Colonic mucosa (tissue), 4 donors: ENCODE data around the gene MYDGF. TPM values are rescaled to one million over a fixed set of nuclear protein-coding genes. Genes with fewer than 3 reads are reported as not detected.

Experiments
- DNase-seq: peaks from one replicate; pipeline ENCODE4 v3.0.0-alpha.2; 2020
- H3K27ac ChIP-seq: fragments of 200-600 bp; one replicate; pipeline ENCODE4 v1.8.0; 2021
- H3K27me3 ChIP-seq: fragments of 200-600 bp; one replicate; pipeline ENCODE4 v1.8.0; 2021
- H3K36me3 ChIP-seq: fragments of 200-600 bp; one replicate; pipeline ENCODE4 v1.8.0; 2021
- H3K4me1 ChIP-seq: fragments of 200-600 bp; one replicate; pipeline ENCODE4 v1.8.0; 2021; ENCODE audit warnings: mild to moderate bottlenecking
- H3K4me3 ChIP-seq: fragments of 200-600 bp; one replicate; pipeline ENCODE4 v1.8.0; 2021
- H3K9ac ChIP-seq, 2 donors: one replicate each; pipeline ENCODE4 v1.7.0; 2013; ENCODE audit warnings: control low read depth in 2 of 2, low read depth in 2 of 2, low read length in 2 of 2
- H3K9me3 ChIP-seq: fragments of 200-600 bp; one replicate; pipeline ENCODE4 v1.8.0; 2021
- intact Hi-C: fragments of 100-400 bp; cut with DNase I; formaldehyde crosslinking; loops from one replicate; pipeline ENCODE4 v1.14.1; 2022
- total RNA-seq, 2 donors: library from RNA; stranded (reverse); fragmentation: NEBNext Ultra II Directional in 1 of 2; extraction: Animal tissue kit (Norgen Biotek cat#: 25700) in 1 of 2; gene quantifications; one replicate each; pipeline ENCODE4 v1.2.1, GENCODE V29; 2021
- TF ChIP-seq, protein P1 (sequence below): fragments of 200-600 bp; IDR thresholded peaks from one replicate; pipeline ENCODE4 v1.8.0; 2022; ENCODE audit warnings: antibody characterized with exemption, mild to moderate bottlenecking
- donor health status: healthy.
- donor health status: DM: no; HTN: no; CAD: no.
- donor health status: DM: no; HTN: no; CAD: no.

The MYDGF gene
- total RNA-seq, 2 donors from 2014 or later = 108 to 182 TPM

DNA sequence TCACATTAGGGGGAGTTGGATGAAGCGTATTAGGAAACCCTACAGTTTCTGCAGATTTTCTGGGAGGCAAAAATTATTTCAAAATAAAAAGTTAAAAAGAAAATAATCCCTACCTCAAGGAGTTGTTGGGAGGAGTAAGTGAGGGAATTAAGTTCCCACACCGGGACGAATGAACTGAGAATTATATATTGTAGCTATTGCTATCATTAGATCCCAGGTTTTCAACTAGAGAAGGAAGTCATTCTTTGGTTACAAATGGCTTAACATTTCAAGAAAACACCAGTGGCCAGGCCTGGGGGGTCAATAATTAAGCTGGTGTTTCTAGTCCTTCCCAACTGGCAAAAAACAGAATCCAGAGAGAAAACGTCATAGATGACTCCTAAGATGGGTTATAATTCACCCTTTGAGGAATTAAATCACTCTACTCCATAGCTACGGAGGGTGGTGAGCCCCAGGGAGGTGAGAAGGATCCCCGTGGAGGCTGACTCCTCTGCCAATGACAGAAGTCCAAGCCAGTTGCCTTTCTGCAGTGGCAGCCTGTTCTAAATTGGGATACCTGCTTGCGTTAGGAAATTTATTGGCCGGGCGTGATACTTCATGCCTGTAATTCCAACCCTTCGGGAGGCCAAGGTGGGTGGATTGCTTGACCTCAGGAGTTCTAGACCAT is 1.2 kb upstream of the MYDGF start:
- Histone ChIP-seq H3K4me1 (peaks cover 7% of the 10 kb centered on the region), H3K27ac (peak overlapping the region; percentile 63), H3K36me3 (peaks cover 7% of the 10 kb centered on the region), H3K9ac (no peak overlapping the region), H3K4me3 (no peak overlapping the region), H3K27me3 (no peaks in the 10 kb centered on the region), H3K9me3 (no peaks in the 10 kb centered on the region)
- DNase-seq = no peak
- TF ChIP-seq, protein P1, sequence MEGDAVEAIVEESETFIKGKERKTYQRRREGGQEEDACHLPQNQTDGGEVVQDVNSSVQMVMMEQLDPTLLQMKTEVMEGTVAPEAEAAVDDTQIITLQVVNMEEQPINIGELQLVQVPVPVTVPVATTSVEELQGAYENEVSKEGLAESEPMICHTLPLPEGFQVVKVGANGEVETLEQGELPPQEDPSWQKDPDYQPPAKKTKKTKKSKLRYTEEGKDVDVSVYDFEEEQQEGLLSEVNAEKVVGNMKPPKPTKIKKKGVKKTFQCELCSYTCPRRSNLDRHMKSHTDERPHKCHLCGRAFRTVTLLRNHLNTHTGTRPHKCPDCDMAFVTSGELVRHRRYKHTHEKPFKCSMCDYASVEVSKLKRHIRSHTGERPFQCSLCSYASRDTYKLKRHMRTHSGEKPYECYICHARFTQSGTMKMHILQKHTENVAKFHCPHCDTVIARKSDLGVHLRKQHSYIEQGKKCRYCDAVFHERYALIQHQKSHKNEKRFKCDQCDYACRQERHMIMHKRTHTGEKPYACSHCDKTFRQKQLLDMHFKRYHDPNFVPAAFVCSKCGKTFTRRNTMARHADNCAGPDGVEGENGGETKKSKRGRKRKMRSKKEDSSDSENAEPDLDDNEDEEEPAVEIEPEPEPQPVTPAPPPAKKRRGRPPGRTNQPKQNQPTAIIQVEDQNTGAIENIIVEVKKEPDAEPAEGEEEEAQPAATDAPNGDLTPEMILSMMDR = no peak
- intact Hi-C loops = no loop called here

DNA sequence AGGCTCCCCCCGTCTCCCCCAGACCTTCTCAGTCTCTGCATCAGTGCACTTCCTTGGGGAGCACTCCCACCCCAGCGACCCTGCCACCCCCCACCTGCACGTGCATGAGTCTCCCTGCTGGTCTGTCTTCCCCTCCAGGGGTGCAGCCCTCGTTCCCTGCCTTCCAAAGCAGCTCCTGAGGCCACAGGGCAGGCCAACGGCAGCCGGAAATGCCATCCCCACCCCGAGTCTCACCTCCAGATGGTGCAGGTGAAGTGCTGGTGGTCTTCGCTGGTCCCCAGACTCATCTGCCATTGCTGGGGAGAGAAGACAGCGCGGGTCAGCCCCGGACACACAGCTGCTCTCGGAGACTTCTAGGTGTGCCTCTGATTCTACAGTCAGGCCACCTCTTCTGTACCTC is 5.5 kb downstream of the MYDGF start:
- TF ChIP-seq, protein P1 = no peak
- Histone ChIP-seq H3K36me3 (peaks cover 19% of the 10 kb centered on the region), H3K27me3 (no peaks in the 10 kb centered on the region), H3K4me1 (peaks cover 15% of the 10 kb centered on the region), H3K4me3 (no peak overlapping the region), H3K9me3 (no peaks in the 10 kb centered on the region), H3K9ac (no peak overlapping the region), H3K27ac (no peak overlapping the region)
- no peak for DNase-seq
- intact Hi-C loops = no loop called here

DNA sequence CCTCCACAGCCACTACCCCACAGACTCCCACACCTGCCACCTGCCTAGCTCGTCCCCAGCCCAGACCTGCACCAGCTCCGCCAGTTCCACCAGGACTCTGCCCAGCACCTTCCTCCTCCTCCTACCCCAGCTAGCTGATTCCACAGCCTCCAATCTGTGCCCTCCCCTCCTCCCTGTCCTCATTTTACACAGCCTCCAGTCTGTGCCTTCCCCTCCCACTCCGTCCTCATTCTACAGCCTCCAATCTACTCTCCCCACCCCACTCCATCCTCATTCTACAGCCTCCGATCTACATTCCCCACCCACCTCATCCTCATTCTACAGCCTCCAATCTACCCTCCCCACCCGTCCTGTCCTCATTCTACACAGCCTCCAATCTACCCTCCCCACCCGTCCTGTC is 7.3 kb downstream of the MYDGF start:
- H3K9me3 ChIP-seq = no peaks in the 10 kb centered on the region
- no peak overlapping the region for H3K9ac ChIP-seq
- H3K36me3 ChIP-seq = peaks cover 30% of the 10 kb centered on the region
- no peaks in the 10 kb centered on the region for H3K27me3 ChIP-seq
- H3K27ac ChIP-seq = no peak overlapping the region
- peaks cover 8% of the 10 kb centered on the region for H3K4me1 ChIP-seq
- TF ChIP-seq, protein P1 = no peak
- intact Hi-C loops = no loop called here
- no peak for DNase-seq
- no peak overlapping the region for H3K4me3 ChIP-seq

DNA sequence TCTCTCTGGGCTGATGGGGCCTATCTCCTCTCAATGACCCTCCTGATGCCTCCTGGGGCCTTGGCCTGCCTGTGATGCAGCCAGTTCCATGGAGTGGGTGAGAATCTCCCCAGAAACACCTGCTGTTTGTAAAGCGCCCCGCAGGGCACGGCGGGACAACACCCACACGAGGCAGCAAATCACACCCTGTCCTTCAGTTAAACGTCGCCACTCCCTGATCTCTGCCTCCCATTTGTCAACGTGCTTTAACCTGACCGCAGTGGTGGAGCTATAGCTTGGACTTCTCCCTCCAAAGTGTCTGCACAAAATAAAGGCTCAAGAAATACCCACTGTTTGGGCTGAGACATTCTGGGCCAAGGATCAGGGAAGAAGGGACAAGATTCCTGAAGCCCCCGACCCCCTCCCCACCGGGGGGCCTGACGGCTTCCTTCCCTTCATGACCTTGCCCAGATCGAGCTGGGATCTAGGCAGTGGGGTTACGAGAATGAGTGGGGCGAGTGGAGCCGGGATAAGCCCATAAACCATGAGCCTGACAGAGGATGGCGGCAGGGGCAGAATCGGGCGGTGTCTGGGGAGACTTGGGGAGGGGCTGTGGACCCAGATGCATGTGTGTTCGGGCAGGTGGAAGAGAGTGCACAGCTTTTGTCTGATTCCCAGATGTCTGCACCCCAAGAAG is 8.0 kb downstream of the MYDGF start:
- H3K9me3 ChIP-seq = no peaks in the 10 kb centered on the region
- H3K27me3 ChIP-seq = no peaks in the 10 kb centered on the region
- DNase-seq = no peak
- intact Hi-C loops = no loop called here
- H3K4me3 ChIP-seq = no peak overlapping the region
- peaks cover 8% of the 10 kb centered on the region for H3K4me1 ChIP-seq
- peak overlapping the region in 1 of 2 donors; percentile 12 for H3K9ac ChIP-seq
- H3K27ac ChIP-seq = no peak overlapping the region
- peaks cover 30% of the 10 kb centered on the region for H3K36me3 ChIP-seq
- TF ChIP-seq, protein P1 = no peak

DNA sequence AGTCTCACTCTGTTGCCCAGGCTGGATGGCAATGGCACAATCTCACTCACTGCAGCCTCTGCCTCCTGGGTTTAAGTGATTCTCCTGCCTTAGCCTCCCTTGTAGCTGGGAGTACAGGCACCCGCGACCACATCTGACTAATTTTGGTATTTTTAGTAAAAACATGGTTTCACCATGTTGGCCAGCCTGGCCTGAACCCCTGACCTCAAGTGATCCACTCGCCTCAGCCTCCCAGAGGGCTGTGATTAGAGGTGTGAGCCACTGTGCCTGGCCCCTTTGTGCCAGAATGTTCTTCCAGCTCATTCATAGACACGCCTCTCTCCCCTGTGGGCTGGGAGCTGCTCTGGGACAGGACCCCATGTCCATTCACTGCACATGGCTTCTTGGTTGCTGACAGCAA is 9.1 kb downstream of the MYDGF start:
- Histone ChIP-seq H3K27ac (no peak overlapping the region), H3K4me3 (no peak overlapping the region)

More for the DNA sequence above, 9.1 kb downstream of the MYDGF start:
- TF ChIP-seq, protein P1 = no peak
- peaks cover 25% of the 10 kb centered on the region for H3K36me3 ChIP-seq
- no peak for DNase-seq
- no peaks in the 10 kb centered on the region for H3K9me3 ChIP-seq
- no peaks in the 10 kb centered on the region for H3K27me3 ChIP-seq
- intact Hi-C loops = no loop called here
- no peak overlapping the region for H3K9ac ChIP-seq
- peaks cover 8% of the 10 kb centered on the region for H3K4me1 ChIP-seq
